ENCODE results near the gene ULBP1.
A peak's percentile ranks its signal among the peaks of the same experiment; 100 is the strongest.
"Not testable (repeated sequence)": the region's sequence is repeated elsewhere in the genome, so short reads cannot be mapped to it uniquely, and the experiment has no call there.

The ULBP1 gene

GRCh38 chr6:149963462-149964307 is at the start of gene ULBP1:
ULBP1 (plus strand) TSS chr6:149963943; CDS start chr6:149964050, 107 bp downstream.
- DNase-seq (ENCODE audit: low spot score), result peak; percentile 20

GRCh38 chr6:149915970-149916865 is 47.5 kb upstream of the ULBP1 start:
- no peak for DNase-seq (ENCODE audit: low spot score)

GRCh38 chr6:149917679-149918078 is 46.1 kb upstream of the ULBP1 start:
- DNase-seq (ENCODE audit: low spot score), result no peak

DNA sequence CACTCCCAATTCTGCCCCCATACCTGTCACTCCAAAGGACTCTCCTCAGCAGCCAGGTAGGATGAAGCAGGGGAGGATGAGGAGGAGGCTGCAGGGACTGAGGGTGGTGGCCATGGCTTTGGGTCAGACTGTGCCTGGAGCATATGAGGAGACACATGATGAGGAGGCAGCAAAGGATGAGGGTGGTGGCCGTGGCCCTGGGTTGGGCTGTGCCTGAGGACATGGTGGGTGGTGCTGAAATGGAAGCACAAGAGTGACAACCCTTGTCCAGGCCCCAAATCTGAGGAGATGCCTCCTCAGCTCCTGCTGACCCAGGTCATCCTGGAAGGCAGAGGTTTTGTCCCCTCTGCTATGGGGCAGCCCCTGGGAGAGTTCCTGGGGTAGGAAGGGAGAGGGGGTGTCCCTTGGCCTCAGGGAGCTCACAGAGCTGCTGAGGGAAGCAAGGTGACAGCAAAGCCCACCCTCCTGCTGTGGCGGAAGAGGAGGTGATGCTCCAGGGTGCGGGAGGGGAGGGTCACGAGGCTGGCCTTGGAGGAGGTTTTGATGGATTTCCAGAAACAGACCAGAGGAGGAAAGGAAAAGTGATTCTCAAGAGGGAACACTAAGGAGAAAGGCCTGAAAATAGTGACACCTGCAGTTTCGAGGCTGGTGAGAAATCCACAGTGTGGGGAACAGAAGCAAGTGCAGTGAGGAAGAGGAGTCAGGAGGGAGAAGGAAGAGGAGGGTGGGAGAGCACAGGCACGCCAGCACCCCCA is 45.4 kb upstream of the ULBP1 start:
- no peak for DNase-seq (ENCODE audit: low spot score)

DNA sequence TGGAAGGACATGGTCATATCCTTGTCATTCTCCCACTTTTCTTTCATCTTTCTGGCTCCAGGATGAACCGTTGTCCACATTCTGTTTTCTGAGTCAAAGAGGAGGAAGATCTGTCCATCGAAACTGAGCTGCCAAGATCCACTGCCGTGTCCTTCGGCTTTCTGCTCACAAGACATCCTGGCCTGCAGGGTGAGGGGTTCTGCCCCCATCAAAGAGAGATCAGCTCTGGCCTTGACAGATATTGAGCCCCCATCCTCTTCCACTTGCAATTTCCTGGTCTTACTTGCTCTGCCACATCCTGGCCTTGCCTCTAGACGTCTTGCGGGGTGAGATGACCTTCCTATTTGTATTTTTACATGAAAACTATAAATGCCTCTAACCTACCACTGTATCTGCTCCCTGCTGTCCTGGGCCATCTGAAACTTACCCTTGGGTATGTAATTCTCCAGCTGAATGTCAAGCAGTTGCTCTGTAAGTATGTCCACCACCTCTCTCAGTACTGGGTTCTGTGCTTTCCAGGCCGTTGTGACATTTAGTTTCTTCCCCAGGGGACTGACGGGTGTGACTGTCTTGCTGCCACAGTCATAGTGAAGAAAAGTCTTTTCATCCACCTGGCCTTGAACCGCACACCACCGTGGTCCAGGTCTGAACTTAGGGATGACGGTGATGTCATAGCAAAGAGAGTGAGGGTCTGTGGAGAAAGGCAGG is 44.5 kb upstream of the ULBP1 start:
- not testable (repeated sequence) for DNase-seq (ENCODE audit: low spot score)

- no peak for DNase-seq (ENCODE audit: low spot score)
Measured at GRCh38 chr6:149919834-149920225, 43.9 kb upstream of the ULBP1 start.

DNA sequence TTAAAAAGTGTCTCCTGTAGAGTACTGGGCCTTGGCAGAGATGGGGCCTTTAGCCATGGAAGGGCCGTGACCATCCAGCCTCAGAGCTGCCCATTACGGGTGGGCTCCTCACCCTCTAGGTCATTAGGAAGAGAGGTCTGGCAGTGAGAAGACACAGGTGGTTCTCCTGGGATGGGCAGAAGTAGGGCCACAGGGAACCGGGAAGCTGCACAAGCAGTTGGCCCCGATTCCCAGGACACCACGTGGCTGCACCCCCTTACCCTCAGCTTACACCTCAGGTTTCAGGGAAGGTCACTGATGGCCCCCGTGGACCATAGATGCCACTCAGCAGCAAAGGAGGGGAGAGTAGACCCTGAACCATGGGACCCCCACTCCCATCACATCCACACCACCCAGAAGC is 42.4 kb upstream of the ULBP1 start:
- DNase-seq (ENCODE audit: low spot score), result no peak

DNA sequence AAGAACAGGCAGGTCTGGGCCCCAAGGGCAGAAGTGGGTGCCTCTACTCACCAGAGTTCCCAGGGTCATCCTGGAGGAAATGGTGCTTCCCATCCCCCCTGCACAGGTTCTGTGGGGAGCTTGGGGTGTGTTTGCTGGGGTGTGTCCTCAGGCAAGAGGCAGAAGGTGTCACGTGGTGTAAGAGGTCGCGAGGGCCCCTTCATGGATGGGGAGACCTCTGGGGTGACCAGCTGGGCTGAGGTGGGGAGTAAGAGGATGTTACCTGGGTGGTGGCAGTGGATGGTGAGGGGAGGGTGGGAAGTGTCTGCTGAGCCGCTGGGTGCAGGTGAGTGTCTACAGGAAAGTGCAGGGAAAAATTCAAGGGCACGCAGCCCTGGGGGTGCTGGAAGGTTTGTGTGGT is 41.7 kb upstream of the ULBP1 start:
- DNase-seq (ENCODE audit: low spot score), result not testable (repeated sequence)

- DNase-seq (ENCODE audit: low spot score), result peak; percentile 76
Measured at GRCh38 chr6:149922642-149923326, 41.0 kb upstream of the ULBP1 start, which contains the start of gene RAET1G. RAET1G (minus strand) TSS chr6:149923121; CDS start chr6:149923010, 111 bp downstream.

GRCh38 chr6:149923327-149923986 is 40.3 kb upstream of the ULBP1 start:
- DNase-seq (ENCODE audit: low spot score), result no peak

GRCh38 chr6:149924206-149924932 is 39.4 kb upstream of the ULBP1 start:
- no peak for DNase-seq (ENCODE audit: low spot score)

DNA sequence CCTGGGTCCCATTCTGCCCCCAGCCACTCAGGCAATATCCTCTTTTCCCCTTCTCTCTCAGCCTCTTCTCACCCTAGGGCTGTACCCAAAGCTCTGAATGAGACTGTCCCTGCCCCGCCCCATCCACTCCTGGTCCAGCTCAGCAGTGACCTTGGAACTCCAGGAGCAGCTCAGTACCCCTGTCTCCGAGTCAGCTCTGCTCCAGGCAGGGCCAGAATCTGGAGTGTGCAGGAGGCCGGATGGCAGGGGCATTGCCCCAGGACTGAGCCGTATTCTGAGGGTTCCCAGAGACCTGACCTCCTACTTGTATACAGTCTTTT is 38.9 kb upstream of the ULBP1 start:
- DNase-seq (ENCODE audit: low spot score), result no peak

DNA sequence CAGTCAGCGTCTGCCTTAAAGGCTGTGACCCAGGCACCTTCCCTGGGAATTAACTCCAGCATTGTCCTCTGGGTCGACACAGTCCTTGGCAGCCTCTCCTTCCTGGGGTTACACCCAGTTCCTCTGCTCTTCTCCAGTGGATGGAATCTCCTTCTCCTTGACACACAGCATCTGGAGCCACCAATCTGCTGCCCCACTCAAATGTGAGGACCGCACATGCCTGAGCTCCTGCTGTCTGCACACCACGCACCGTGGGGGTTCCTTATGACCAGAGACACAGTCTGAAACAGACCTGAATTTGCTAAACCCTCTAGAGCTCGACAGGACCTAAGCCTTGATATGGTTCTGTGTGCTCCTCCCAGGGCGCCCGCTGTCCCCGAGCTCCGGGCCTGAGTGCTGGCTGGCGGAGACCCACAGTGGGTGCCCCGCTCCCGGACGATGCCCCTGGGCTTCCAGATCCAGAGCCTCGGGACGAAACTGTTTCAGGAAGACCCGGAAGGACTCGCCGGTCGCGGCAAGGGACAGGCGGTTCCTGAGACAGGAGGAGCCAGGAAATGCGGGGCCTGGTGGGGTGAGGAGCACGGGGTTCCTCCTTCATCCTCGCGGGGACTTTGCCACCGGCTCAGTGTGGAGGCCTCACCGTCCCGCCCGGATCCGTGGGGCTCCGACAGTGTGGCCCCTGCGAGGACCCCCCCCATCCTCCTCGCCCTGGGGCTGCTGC is 38.3 kb upstream of the ULBP1 start:
- no peak for DNase-seq (ENCODE audit: low spot score)

- DNase-seq (ENCODE audit: low spot score), result peak; percentile 50
Measured at GRCh38 chr6:149925974-149926777, 37.6 kb upstream of the ULBP1 start.

DNA sequence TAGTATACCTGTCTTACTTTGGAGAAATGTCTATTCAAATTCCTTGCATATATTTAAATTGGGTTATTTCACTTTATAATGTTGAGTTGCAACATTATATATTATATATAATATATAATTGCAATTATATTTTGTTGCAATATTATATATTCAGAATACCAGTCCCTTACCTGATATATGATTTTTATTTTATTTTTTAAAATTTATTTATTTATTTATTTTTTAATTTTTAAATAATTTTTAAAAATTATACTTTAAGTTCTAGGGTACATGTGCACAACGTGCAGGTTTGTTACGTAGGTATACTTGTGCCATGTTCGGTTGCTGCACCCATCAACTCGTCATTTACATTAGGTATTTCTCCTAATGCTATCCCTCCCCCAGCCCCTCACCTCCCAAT is 36.7 kb upstream of the ULBP1 start:
- DNase-seq (ENCODE audit: low spot score), result not testable (repeated sequence)

DNA sequence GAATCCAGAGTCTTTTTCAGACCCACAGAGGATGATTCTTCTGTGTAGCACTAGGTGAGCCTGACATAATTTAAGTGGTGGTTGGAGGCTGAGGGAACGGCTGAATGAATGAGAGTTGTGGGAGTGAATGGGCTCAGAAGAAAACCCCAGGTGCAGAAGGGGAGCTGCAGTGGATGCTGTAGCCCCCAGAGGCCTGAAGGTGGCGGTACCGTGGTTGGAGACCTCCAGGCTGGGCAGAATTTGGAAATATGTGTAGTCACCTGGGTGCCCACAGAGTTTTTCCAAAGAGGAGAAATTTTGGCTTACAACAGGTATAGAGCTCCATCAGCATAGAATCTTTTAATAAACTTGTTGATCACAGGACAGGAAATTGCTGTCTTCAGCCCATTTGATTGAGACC is 34.3 kb upstream of the ULBP1 start:
- no peak for DNase-seq (ENCODE audit: low spot score)

DNA sequence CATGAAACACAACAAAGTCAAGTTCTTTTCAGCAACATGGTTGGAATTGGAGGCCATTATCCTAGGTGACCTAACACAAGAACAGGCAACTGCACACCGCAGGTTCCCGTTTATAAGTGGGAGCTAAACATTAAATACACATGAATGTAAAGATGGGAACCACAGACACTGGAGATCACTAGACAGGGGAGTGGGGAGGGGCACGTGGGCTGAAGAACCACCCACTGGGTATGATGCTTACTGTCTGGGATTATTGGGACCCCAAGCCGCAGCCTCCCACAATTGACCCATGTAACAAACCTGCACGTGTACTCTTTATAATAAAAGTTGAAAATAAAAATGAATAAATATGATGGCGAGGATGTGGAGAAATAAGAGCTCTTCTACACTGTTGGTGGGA is 32.2 kb upstream of the ULBP1 start:
- no peak for DNase-seq (ENCODE audit: low spot score)

- DNase-seq (ENCODE audit: low spot score), result no peak
Measured at GRCh38 chr6:149933036-149933435, 30.7 kb upstream of the ULBP1 start.

All from globus pallidus (tissue), 1 donor.